SK-N-SH treated with all-trans-retinoic acid at 6 μM for 48 hours (cell line): Measurements from ENCODE around the gene MAPK9.

Experiments used
- CSDC2 ChIP-seq: fragments of 250-450 bp; sonication (Bioruptor Pico); IDR thresholded peaks from 2 replicates; pipeline ENCODE4 v1.5.0; 2020; ENCODE audit warnings: mild to moderate bottlenecking, moderate library complexity
- ESRRG ChIP-seq: fragments of 250-450 bp; sonication (Bioruptor Pico); IDR thresholded peaks from 2 replicates; pipeline ENCODE4 v1.6.1; 2021; ENCODE audit warnings: mild to moderate bottlenecking
- PATZ1 ChIP-seq: fragments of 250-450 bp; sonication (Bioruptor Pico); IDR thresholded peaks from 2 replicates; pipeline ENCODE4 v1.8.0; 2020; ENCODE audit warnings: mild to moderate bottlenecking, moderate library complexity, borderline replicate concordance
- POU6F1 ChIP-seq: fragments of 250-450 bp; sonication (Bioruptor Pico); IDR thresholded peaks from 2 replicates; pipeline ENCODE4 v1.8.0; 2021; ENCODE audit warnings: low read depth, mild to moderate bottlenecking, moderate library complexity, borderline replicate concordance
- PPARA ChIP-seq: fragments of 250-450 bp; sonication (Bioruptor Pico); IDR thresholded peaks from 2 replicates; pipeline ENCODE4 v1.5.0; 2020; ENCODE audit warnings: mild to moderate bottlenecking, borderline replicate concordance
- RARB ChIP-seq: fragments of 250-450 bp; sonication (Bioruptor Pico); IDR thresholded peaks from 2 replicates; pipeline ENCODE4 v1.8.0; 2021; ENCODE audit warnings: mild to moderate bottlenecking, moderate library complexity
- TCF4 ChIP-seq: fragments of 250-450 bp; sonication (Bioruptor Pico); IDR thresholded peaks from 2 replicates; pipeline ENCODE4 v1.8.0; 2021; ENCODE audit warnings: mild to moderate bottlenecking, moderate library complexity, borderline replicate concordance
- TOX ChIP-seq: fragments of 250-450 bp; sonication (Bioruptor Pico); IDR thresholded peaks from 2 replicates; pipeline ENCODE4 v1.8.0; 2021; ENCODE audit warnings: mild to moderate bottlenecking, moderate library complexity, borderline replicate concordance
- TSHZ2 ChIP-seq: fragments of 250-450 bp; sonication (Bioruptor Pico); IDR thresholded peaks from 2 replicates; pipeline ENCODE4 v1.5.0; 2020; ENCODE audit warnings: mild to moderate bottlenecking, moderate library complexity
- ZC3H10 ChIP-seq: fragments of 250-450 bp; sonication (Bioruptor Pico); IDR thresholded peaks from 2 replicates; pipeline ENCODE4 v1.5.1; 2021; ENCODE audit warnings: mild to moderate bottlenecking, moderate library complexity
- ZFP3 ChIP-seq: fragments of 250-450 bp; sonication (Bioruptor Pico); IDR thresholded peaks from 2 replicates; pipeline ENCODE4 v1.5.0; 2020; ENCODE audit warnings: mild to moderate bottlenecking, moderate library complexity
- ZNF565 ChIP-seq: fragments of 450-650 bp; formaldehyde crosslinking; conservative IDR thresholded peaks from 2 replicates; pipeline ENCODE4 v1.5.0; 2020; ENCODE audit warnings: low read depth, mild to moderate bottlenecking, moderate library complexity

GRCh38 chr5:180208435-180209081 lies 83.3 kb downstream of the MAPK9 start:
- TF ChIP-seq TOX (CRISPR knock-in tag), result no peak
- no peak for TF ChIP-seq ESRRG (CRISPR knock-in tag)
- no peak for TF ChIP-seq PATZ1 (CRISPR knock-in tag)
- no peak for TF ChIP-seq RARB (CRISPR knock-in tag)
- no peak for TF ChIP-seq ZC3H10
- no peak for TF ChIP-seq ZNF565 (CRISPR knock-in tag)
- no peak for TF ChIP-seq CSDC2 (CRISPR knock-in tag)
- no peak for TF ChIP-seq PPARA (CRISPR knock-in tag)
- no peak for TF ChIP-seq POU6F1 (CRISPR knock-in tag)
- no peak for TF ChIP-seq ZFP3 (CRISPR knock-in tag)
- no peak for TF ChIP-seq TSHZ2
- no peak for TF ChIP-seq TCF4 (CRISPR knock-in tag)
